Uterus (tissue), 4 donors: ENCODE measurements around the gene BCAR1. TPM values are rescaled to one million over a fixed set of nuclear protein-coding genes. Genes with fewer than 3 reads are reported as not detected.
"Not testable (repeated sequence)": the region's sequence is repeated elsewhere in the genome, so short reads cannot be mapped to it uniquely, and the experiment has no call there.

Source experiments
- DNase-seq, 2 donors: peaks; one replicate each; pipeline ENCODE4 v3.0.0-alpha.2; 2019 to 2020
- H3K27ac ChIP-seq, 2 donors: fragments of 200-600 bp; sonication (generic); 1 replicate in 1 of 2; 2 replicates in 1 of 2; pipeline ENCODE4 v1.5.1; 2016 to 2018
- H3K27me3 ChIP-seq, 2 donors: fragments of 200-600 bp; sonication (generic); one replicate each; pipeline ENCODE4 v1.5.1; 2018 to 2019; ENCODE audit warnings: control low read depth in 1 of 2
- H3K36me3 ChIP-seq, 2 donors: fragments of 200-600 bp; sonication (generic); one replicate each; pipeline ENCODE4 v1.5.1; 2019; ENCODE audit warnings: control low read depth in 1 of 2
- H3K4me1 ChIP-seq, 2 donors: fragments of 200-600 bp; sonication (generic); one replicate each; pipeline ENCODE4 v1.5.1; 2018 to 2019; ENCODE audit warnings: control low read depth in 1 of 2
- H3K4me3 ChIP-seq, 2 donors: fragments of 200-600 bp; sonication (generic); 1 replicate in 1 of 2; 2 replicates in 1 of 2; pipeline ENCODE4 v1.5.1; 2018 to 2019; ENCODE audit warnings: mild to moderate bottlenecking in 1 of 2
- H3K9me3 ChIP-seq, 2 donors: fragments of 200-600 bp; sonication (generic); one replicate each; pipeline ENCODE4 v1.5.1; 2019; ENCODE audit warnings: control low read depth in 1 of 2
- CTCF ChIP-seq, 4 experiments: fragments of 200-600 bp in 2 of 4; fragments of 450-650 bp in 2 of 4; sonication (generic) in 2 of 4; IDR thresholded peaks; one replicate each; pipeline ENCODE4 v1.5.1; 2016 to 2019; ENCODE audit warnings: antibody characterized with exemption in 4 of 4, mild to moderate bottlenecking in 2 of 4, moderate library complexity in 1 of 4
- POLR2A ChIP-seq, 2 donors: fragments of 450-650 bp; IDR thresholded peaks; one replicate each; pipeline ENCODE4 v1.6.1; 2016; ENCODE audit warnings: antibody characterized with exemption in 2 of 2, mild to moderate bottlenecking in 1 of 2, moderate library complexity in 1 of 2
- intact Hi-C: fragments of 100-400 bp; cut with DNase I; formaldehyde crosslinking; loops from one replicate; pipeline ENCODE4 v1.15.1; 2023; ENCODE audit warnings: low total_unique reads
- total RNA-seq, 4 donors: library from RNA; depleted of rRNA in 3 of 4; stranded (reverse); fragments of >200 nt in 3 of 4; gene quantifications; one replicate each; pipeline versions ENCODE4 v1.1.0 to v1.2.4, GENCODE V29; 2014 to 2023
- donor health status: DM: yes; HTN: yes; CAD: no.

The BCAR1 gene
- total RNA-seq, 4 donors from 2014 or later, result 42.8 to 104 (median 47.2) TPM

- Histone ChIP-seq H3K27me3 (no peaks in the 10 kb centered on the region), H3K9me3 (no peaks in the 10 kb centered on the region), H3K4me3 (peak overlapping the region in 1 of 2 donors; percentile 3), H3K36me3 (no peaks in the 10 kb centered on the region), H3K27ac (peak overlapping the region; percentile 97), H3K4me1 (peaks cover 13 to 64% of the 10 kb centered on the region in 2 donors)
- TF ChIP-seq CTCF (IDR thresholded peaks at IDR 0.05), result no peak
- peak in 1 of 2 donors; percentile 45 for TF ChIP-seq POLR2A (IDR thresholded peaks at IDR 0.05)
- peak; percentile 80 for DNase-seq
- intact Hi-C loops, result no loop called here
These were observed 6.3 kb downstream of the BCAR1 start for GRCh38 chr16:75244844-75245758.

- H3K27ac ChIP-seq, result peak overlapping the region; percentile 97
- intact Hi-C loops, result no loop called here
- H3K4me3 ChIP-seq, result no peak overlapping the region
- no peaks in the 10 kb centered on the region for H3K36me3 ChIP-seq
- H3K9me3 ChIP-seq, result no peaks in the 10 kb centered on the region
- no peak for TF ChIP-seq CTCF (IDR thresholded peaks at IDR 0.05)
- no peak for TF ChIP-seq POLR2A (IDR thresholded peaks at IDR 0.05)
- DNase-seq, result peak; percentile 66 to 75
- no peaks in the 10 kb centered on the region for H3K27me3 ChIP-seq
- H3K4me1 ChIP-seq, result peaks cover 9 to 60% of the 10 kb centered on the region in 2 donors
These were observed 7.1 kb downstream of the BCAR1 start for GRCh38 chr16:75244225-75244809.

- H3K4me3 ChIP-seq, result no peak overlapping the region
- H3K27ac ChIP-seq, result peak overlapping the region; percentile 97
- no peaks in the 10 kb centered on the region for H3K27me3 ChIP-seq
- intact Hi-C loops, result no loop called here
- no peaks in the 10 kb centered on the region for H3K36me3 ChIP-seq
- H3K9me3 ChIP-seq, result no peaks in the 10 kb centered on the region
- peaks cover 6 to 60% of the 10 kb centered on the region in 2 donors for H3K4me1 ChIP-seq
- no peak for DNase-seq
- no peak for TF ChIP-seq CTCF (IDR thresholded peaks at IDR 0.05)
- no peak for TF ChIP-seq POLR2A (IDR thresholded peaks at IDR 0.05)
These were observed 7.7 kb downstream of the BCAR1 start for GRCh38 chr16:75243667-75244224.

GRCh38 chr16:75242436-75243078 is 8.9 kb downstream of the BCAR1 start:
- H3K4me3 ChIP-seq, H3K9me3 ChIP-seq, H3K36me3 ChIP-seq, H3K27me3 ChIP-seq, DNase-seq, intact Hi-C loops: not testable (repeated sequence)
- Histone ChIP-seq H3K27ac (peak overlapping the region; percentile 97), H3K4me1 (peaks cover 7 to 63% of the 10 kb centered on the region in 2 donors)

GRCh38 chr16:75241955-75242354 is 9.5 kb downstream of the BCAR1 start:
- TF ChIP-seq POLR2A (IDR thresholded peaks at IDR 0.05) (no peak), CTCF (IDR thresholded peaks at IDR 0.05) (no peak)
- no peaks in the 10 kb centered on the region for H3K27me3 ChIP-seq
- DNase-seq, result no peak
- no peak overlapping the region for H3K4me3 ChIP-seq
- peaks cover 7 to 65% of the 10 kb centered on the region in 2 donors for H3K4me1 ChIP-seq
- H3K27ac ChIP-seq, result peak overlapping the region in 1 of 2 donors; percentile 12
- no peaks in the 10 kb centered on the region for H3K9me3 ChIP-seq
- intact Hi-C loops, result no loop called here
- no peaks in the 10 kb centered on the region for H3K36me3 ChIP-seq
